Right lobe of liver (tissue), 6 donors: ENCODE measurements around the gene SLC24A3. TPM values are rescaled to one million over a fixed set of nuclear protein-coding genes. Genes with fewer than 3 reads are reported as not detected.

Source experiments
- ATAC-seq, 4 donors: fragments of 200-7000 bp; cut with Tn5 transposase; one replicate each; pipeline ENCODE4 v1.9.1; 2020; ENCODE audit warnings: mild to moderate bottlenecking in 4 of 4, moderate library complexity in 4 of 4
- DNase-seq, 3 donors: peaks; one replicate each; pipeline ENCODE4 v3.0.0-alpha.2; 2020
- H3K27ac ChIP-seq, 3 donors: fragments of 200-600 bp; one replicate each; pipeline ENCODE4 v1.8.0; 2022
- H3K27me3 ChIP-seq, 2 donors: fragments of 200-600 bp; one replicate each; pipeline ENCODE4 v1.8.0; 2022
- H3K36me3 ChIP-seq, 4 donors: fragments of 200-600 bp; sonication (generic) in 1 of 4; one replicate each; pipeline versions ENCODE4 v1.5.1 to v1.8.0; 2017 to 2022; ENCODE audit warnings: control low read depth in 1 of 4
- H3K4me1 ChIP-seq, 4 donors: fragments of 200-600 bp; sonication (generic) in 1 of 4; one replicate each; pipeline versions ENCODE4 v1.5.1 to v1.8.0; 2017 to 2022; ENCODE audit warnings: control low read depth in 1 of 4
- H3K4me3 ChIP-seq, 3 donors: fragments of 200-600 bp; one replicate each; pipeline ENCODE4 v1.8.0; 2022
- H3K9me3 ChIP-seq, 4 donors: fragments of 200-600 bp; sonication (generic) in 1 of 4; one replicate each; pipeline versions ENCODE4 v1.5.1 to v1.8.0; 2017 to 2022; ENCODE audit warnings: control low read depth in 1 of 4
- POLR2A ChIP-seq: fragments of 450-650 bp; IDR thresholded peaks from one replicate; pipeline ENCODE4 v1.6.1; 2017; ENCODE audit warnings: antibody characterized with exemption, mild to moderate bottlenecking
- WGBS: methylation state at CpG from one replicate; pipeline ENCODE4 v1.1.6; 2018; ENCODE audit warnings: low coverage, low lambda C conversion rate; ENCODE audit not compliant: insufficient coverage; ENCODE audit errors: missing lambda C conversion rate; 5-methylcytosine and 5-hydroxymethylcytosine counted together
- intact Hi-C, 2 donors: fragments of 100-400 bp; cut with DNase I; formaldehyde crosslinking; loops; one replicate each; pipeline versions ENCODE4 v1.11.2 to v1.14.1; 2022
- total RNA-seq, 6 experiments: library from RNA; depleted of rRNA in 2 of 6; stranded (reverse); fragments of >200 nt in 2 of 6; fragmentation: NEBNext Ultra II Directional in 3 of 6; extraction: Animal tissue kit (Norgen Biotek cat#: 25700) in 3 of 6; gene quantifications; one replicate each; pipeline versions ENCODE4 v1.1.0 to v1.2.4, GENCODE V29; 2016 to 2023
- TF ChIP-seq, protein P1 (sequence below), 4 donors: fragments of 200-600 bp in 3 of 4; fragments of 450-650 bp in 1 of 4; IDR thresholded peaks; one replicate each; pipeline versions ENCODE4 v1.5.1 to v1.8.0; 2016 to 2022; ENCODE audit warnings: antibody characterized with exemption in 4 of 4, mild to moderate bottlenecking in 2 of 4
- donor health status: DM: no; HTN: yes; CAD: no.
- donor health status: DM: no; HTN: no; CAD: no.
- donor health status: DM: no; HTN: no; CAD: no.
- donor health status: DM: no; HTN: yes; CAD: no.
- donor health status: DM: no; HTN: yes; CAD: no.

SLC24A3 gene
- total RNA-seq, 6 experiments from 2014 or later: 0.06 to 0.49 (median 0.27) TPM

DNA sequence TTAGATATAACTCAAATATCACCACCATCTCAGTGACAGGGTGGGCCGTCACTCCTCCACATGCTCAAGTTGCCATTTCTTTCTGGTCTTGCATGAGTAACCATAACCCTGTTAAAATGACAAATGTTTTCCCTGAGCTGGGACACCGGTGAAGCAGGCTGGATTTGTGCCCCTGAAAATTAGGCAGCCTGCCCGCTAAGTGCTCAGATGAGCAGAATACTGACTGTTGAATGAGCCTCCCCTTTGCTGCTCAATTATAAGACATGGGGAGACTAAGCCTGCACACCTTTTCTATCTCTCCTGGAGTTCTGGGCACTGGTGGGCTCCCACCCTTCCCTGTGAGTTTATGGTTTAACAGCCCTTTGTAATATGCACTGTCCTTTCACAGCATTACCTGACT lies 161.8 kb downstream of the SLC24A3 start:
- DNase-seq: no peak
- TF ChIP-seq, protein P1, sequence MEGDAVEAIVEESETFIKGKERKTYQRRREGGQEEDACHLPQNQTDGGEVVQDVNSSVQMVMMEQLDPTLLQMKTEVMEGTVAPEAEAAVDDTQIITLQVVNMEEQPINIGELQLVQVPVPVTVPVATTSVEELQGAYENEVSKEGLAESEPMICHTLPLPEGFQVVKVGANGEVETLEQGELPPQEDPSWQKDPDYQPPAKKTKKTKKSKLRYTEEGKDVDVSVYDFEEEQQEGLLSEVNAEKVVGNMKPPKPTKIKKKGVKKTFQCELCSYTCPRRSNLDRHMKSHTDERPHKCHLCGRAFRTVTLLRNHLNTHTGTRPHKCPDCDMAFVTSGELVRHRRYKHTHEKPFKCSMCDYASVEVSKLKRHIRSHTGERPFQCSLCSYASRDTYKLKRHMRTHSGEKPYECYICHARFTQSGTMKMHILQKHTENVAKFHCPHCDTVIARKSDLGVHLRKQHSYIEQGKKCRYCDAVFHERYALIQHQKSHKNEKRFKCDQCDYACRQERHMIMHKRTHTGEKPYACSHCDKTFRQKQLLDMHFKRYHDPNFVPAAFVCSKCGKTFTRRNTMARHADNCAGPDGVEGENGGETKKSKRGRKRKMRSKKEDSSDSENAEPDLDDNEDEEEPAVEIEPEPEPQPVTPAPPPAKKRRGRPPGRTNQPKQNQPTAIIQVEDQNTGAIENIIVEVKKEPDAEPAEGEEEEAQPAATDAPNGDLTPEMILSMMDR (IDR thresholded peaks at IDR 0.05): no peak
- TF ChIP-seq POLR2A: no peak
- Histone ChIP-seq H3K27me3 (no peaks in the 10 kb centered on the region), H3K36me3 (no peaks in the 10 kb centered on the region), H3K4me1 (no peaks in the 10 kb centered on the region), H3K9me3 (no peaks in the 10 kb centered on the region), H3K27ac (no peak overlapping the region), H3K4me3 (no peak overlapping the region)
- ATAC-seq: no peak
- 57% methylated on average over 3 of the region's 3 CpGs for WGBS
- intact Hi-C loops: no loop called here

DNA sequence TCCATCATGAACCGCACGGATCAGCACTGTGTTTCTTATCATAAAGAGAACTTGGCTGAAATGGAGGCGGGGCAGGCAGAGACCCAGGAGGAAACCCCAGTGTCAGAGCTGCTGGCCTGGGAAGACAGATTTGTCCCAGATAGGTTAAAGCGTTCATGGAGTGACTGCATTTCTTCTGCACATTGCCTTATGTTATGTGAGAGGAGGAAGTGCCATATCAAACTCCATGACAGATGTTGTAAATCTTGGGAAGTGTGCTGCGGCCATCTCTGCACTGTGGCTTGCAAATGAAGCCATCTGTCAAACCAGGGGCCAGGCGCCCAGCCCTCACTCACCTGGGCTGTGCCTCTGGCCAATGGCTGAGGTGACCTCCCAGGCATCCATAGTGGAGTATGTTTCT lies 163.0 kb downstream of the SLC24A3 start:
- Histone ChIP-seq H3K4me1 (no peaks in the 10 kb centered on the region), H3K27me3 (no peaks in the 10 kb centered on the region), H3K27ac (no peak overlapping the region), H3K9me3 (no peaks in the 10 kb centered on the region), H3K36me3 (no peaks in the 10 kb centered on the region), H3K4me3 (no peak overlapping the region)
- DNase-seq (no peak), ATAC-seq (no peak)
- intact Hi-C loops: no loop called here
- WGBS: 18% methylated on average over 6 of the region's 6 CpGs
- no peak for TF ChIP-seq POLR2A
- TF ChIP-seq, protein P1 (IDR thresholded peaks at IDR 0.05): no peak

DNA sequence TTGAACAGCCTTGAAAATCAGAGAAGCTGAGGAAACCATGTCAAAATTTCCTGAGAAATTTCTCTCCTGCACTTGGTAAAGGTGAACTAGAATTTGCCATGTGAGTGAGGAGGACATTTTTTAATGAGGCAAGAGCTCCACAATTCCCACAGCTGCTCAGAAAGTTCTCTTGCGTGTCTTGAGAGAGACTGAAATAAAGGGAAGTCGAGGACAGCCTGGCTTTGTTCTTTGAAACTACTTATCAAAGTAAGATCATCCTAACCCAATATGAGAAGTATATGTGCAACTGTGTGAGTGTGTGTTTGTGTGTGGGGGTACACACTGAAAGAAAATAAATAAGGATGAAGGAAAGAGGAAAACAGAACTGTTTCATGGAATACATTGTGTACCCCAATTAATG lies 163.4 kb downstream of the SLC24A3 start:
- TF ChIP-seq, protein P1 (IDR thresholded peaks at IDR 0.05): no peak
- TF ChIP-seq POLR2A: no peak
- Histone ChIP-seq H3K27ac (no peak overlapping the region), H3K36me3 (no peaks in the 10 kb centered on the region), H3K4me1 (no peaks in the 10 kb centered on the region), H3K27me3 (no peaks in the 10 kb centered on the region), H3K9me3 (no peaks in the 10 kb centered on the region), H3K4me3 (no peak overlapping the region)
- ATAC-seq: no peak
- WGBS: 26% methylated on average over 2 of the region's 2 CpGs
- DNase-seq: no peak
- intact Hi-C loops: no loop called here

DNA sequence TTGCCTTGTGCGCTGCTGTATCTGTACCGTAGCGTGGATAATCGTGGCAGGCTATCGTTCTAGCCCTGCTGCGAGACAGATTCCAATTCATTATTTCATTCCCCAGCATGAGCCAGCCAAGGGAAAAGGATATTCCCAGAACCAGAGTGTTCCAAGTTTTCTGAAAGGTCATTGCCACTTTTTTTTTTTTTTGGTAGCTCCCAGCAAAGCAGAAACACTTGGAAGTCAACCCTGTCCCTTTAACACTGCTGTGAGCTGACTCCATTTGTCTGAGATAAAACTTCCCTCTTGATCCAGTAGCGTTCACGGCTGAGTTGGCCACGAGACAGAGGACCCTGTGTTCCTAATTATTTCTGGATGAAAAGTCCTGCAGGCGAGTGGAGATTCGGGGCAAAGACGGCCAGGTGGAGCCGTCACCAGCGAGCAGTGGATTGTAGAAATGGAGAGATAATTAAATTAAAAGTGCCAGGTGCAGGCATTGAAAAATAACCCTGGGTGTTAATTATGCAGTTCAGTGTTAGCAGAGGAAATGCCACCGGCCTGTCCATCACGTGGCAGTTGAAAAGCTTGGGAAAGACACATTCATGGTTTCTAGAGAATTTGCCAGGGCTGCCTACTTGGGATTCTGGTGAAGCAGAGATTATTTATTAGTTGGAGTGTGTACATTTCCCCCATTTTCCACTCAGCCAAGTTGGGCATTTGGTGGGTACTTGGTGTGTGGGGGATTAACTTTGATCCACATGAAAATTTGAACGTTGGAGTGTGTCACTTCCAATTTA lies 164.2 kb downstream of the SLC24A3 start:
- intact Hi-C loops: no loop called here
- Histone ChIP-seq H3K36me3 (no peaks in the 10 kb centered on the region), H3K27ac (no peak overlapping the region), H3K27me3 (no peaks in the 10 kb centered on the region), H3K4me1 (no peaks in the 10 kb centered on the region), H3K4me3 (no peak overlapping the region), H3K9me3 (no peaks in the 10 kb centered on the region)
- WGBS: 54% methylated on average over 17 of the region's 17 CpGs
- no peak for DNase-seq
- peak in 1 of 4 donors; percentile 30 for ATAC-seq
- no peak for TF ChIP-seq POLR2A
- TF ChIP-seq, protein P1 (IDR thresholded peaks at IDR 0.05): no peak
